Adrenal gland (tissue), 5 donors: ENCODE measurements around the gene TNKS1BP1.

Experiments used
- CTCF ChIP-seq, 6 experiments: fragments of 450-650 bp in 4 of 6; fragments of 200-600 bp in 2 of 6; sonication (generic) in 1 of 6; IDR thresholded peaks; 1 replicate in 5 of 6; 2 replicates in 1 of 6; pipeline versions ENCODE4 v1.5.1 to v1.8.0; 2016 to 2021; ENCODE audit warnings: antibody characterized with exemption in 6 of 6, mild to moderate bottlenecking in 2 of 6, moderate library complexity in 1 of 6
- POLR2A ChIP-seq, 2 donors: fragments of 450-650 bp; IDR thresholded peaks; one replicate each; pipeline ENCODE4 v1.6.1; 2017; ENCODE audit warnings: antibody characterized with exemption in 2 of 2, mild to moderate bottlenecking in 2 of 2, moderate library complexity in 1 of 2
- donor health status: DM: no; HTN: no; CAD: no.

GRCh38 chr11:57318178-57318577 lies 6.6 kb downstream of the TNKS1BP1 start:
- TF ChIP-seq CTCF (IDR thresholded peaks at IDR 0.05) (no peak), POLR2A (IDR thresholded peaks at IDR 0.05) (no peak)
